Type B pancreatic cell (in vitro differentiated cells): ENCODE results near the gene VTA1. TPM values are rescaled to one million over a fixed set of nuclear protein-coding genes. Genes with fewer than 3 reads are reported as not detected.

Source experiments
- DNase-seq: peaks from one replicate; pipeline ENCODE4 v3.0.0; 2021; ENCODE audit warnings: mixed read lengths; ENCODE audit not compliant: unreplicated experiment; ENCODE audit errors: extremely low spot score
- H3K27ac Mint-ChIP-seq: 2 replicates; pipeline ENCODE4 v1.8.0; 2021; ENCODE audit warnings: mild to moderate bottlenecking, mixed read lengths
- H3K27me3 Mint-ChIP-seq: 2 replicates; pipeline ENCODE4 v1.8.0; 2021; ENCODE audit warnings: mixed read lengths
- H3K36me3 Mint-ChIP-seq: 2 replicates; pipeline ENCODE4 v1.8.0; 2021; ENCODE audit warnings: mixed read lengths
- H3K4me1 Mint-ChIP-seq: one replicate; pipeline ENCODE4 v1.8.0; 2021; ENCODE audit warnings: mixed read lengths; ENCODE audit not compliant: unreplicated experiment
- H3K4me3 Mint-ChIP-seq: 2 replicates; pipeline ENCODE4 v1.8.0; 2021; ENCODE audit warnings: mild to moderate bottlenecking, mixed read lengths
- H3K9me3 Mint-ChIP-seq: 2 replicates; pipeline ENCODE4 v1.8.0; 2021; ENCODE audit warnings: mixed read lengths
- total RNA-seq: library from RNA; stranded (reverse); gene quantifications from 2 replicates; pipeline ENCODE4 v1.2.1, GENCODE V29; 2021; ENCODE audit warnings: low replicate concordance
- TF ChIP-seq, protein P1 (sequence below): fragments of 200-600 bp; sonication (generic); conservative IDR thresholded peaks from 2 replicates; pipeline ENCODE4 v1.5.0; 2021; ENCODE audit warnings: antibody characterized with exemption, mild to moderate bottlenecking

Gene VTA1
- total RNA-seq, 1 donor from 2014 or later: 49.9 TPM

DNA sequence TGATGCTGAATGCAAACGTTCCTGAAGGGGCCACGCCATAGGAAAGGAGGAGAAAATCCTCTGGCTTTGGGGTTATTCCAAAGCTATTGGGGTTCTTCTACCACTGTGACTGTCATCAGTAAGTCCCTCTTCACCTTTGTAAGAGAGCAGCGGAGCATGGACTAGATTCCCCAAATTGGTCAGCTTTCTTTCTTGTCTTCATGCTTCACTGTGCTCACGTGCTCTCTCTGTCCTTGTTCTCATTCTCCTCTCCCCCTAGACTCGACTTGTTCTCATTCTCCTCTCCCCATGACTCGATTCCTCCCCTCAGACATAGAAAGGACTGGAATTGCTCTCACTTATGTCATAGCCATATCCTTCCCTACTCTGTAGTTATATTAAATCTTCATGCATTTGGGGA lies 99.9 kb downstream of the VTA1 start:
- TF ChIP-seq, protein P1, sequence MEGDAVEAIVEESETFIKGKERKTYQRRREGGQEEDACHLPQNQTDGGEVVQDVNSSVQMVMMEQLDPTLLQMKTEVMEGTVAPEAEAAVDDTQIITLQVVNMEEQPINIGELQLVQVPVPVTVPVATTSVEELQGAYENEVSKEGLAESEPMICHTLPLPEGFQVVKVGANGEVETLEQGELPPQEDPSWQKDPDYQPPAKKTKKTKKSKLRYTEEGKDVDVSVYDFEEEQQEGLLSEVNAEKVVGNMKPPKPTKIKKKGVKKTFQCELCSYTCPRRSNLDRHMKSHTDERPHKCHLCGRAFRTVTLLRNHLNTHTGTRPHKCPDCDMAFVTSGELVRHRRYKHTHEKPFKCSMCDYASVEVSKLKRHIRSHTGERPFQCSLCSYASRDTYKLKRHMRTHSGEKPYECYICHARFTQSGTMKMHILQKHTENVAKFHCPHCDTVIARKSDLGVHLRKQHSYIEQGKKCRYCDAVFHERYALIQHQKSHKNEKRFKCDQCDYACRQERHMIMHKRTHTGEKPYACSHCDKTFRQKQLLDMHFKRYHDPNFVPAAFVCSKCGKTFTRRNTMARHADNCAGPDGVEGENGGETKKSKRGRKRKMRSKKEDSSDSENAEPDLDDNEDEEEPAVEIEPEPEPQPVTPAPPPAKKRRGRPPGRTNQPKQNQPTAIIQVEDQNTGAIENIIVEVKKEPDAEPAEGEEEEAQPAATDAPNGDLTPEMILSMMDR: no peak
- H3K4me3 Mint-ChIP-seq: no peak overlapping the region
- no peaks in the 10 kb centered on the region for H3K36me3 Mint-ChIP-seq
- H3K4me1 Mint-ChIP-seq: peaks cover 4% of the 10 kb centered on the region
- DNase-seq: no peak
- no peak overlapping the region for H3K27ac Mint-ChIP-seq
- H3K9me3 Mint-ChIP-seq: no peaks in the 10 kb centered on the region
- H3K27me3 Mint-ChIP-seq: no peaks in the 10 kb centered on the region

DNA sequence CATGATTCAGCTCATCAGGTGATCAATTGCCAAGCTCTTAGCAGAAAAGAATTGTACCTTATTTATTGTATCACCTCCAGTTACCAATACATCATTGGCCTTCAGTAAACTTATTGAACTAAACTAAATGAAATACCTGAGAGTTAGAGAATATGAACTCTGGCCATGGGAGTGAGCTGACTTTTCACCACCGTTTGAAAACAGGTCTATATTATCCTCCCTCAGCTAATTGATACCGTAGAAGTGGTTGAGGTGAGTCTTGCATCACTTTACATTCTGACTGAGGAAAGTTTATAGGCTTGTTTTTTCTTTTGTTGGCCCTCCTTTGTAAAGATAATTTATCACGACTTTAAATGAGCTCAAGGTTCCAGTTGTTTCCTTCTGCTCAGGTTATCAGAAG lies 102.2 kb downstream of the VTA1 start:
- H3K27me3 Mint-ChIP-seq: no peaks in the 10 kb centered on the region
- H3K4me3 Mint-ChIP-seq: no peak overlapping the region
- H3K36me3 Mint-ChIP-seq: no peaks in the 10 kb centered on the region
- no peak for DNase-seq
- TF ChIP-seq, protein P1: no peak
- no peak overlapping the region for H3K27ac Mint-ChIP-seq
- H3K4me1 Mint-ChIP-seq: no peaks in the 10 kb centered on the region
- H3K9me3 Mint-ChIP-seq: no peaks in the 10 kb centered on the region

DNA sequence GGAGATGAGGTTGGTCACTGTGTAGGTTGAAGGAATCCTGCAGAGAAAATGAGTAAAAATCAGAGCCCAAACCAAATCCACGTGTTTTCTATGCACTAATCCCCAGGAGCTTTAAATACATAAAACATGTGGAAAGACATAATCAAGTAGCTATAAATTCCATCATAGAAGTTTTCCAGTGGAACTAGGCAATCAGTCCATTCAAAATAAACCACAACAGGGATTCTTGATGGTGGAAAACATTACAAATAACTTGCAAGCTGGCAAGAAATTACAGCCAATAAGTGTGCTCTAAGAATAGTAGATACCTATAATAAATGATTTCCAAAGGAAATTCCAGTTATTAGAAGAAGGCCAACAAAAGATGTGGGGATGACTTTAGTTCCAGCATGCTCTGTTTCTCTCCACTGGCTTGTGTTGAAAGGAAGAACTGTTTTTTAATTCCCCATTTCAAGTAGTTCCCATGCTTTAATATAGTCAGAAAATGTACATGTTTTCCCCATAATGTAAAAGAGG lies 104.9 kb downstream of the VTA1 start:
- Mint-ChIP-seq H3K27me3 (no peaks in the 10 kb centered on the region), H3K4me1 (no peaks in the 10 kb centered on the region), H3K36me3 (no peaks in the 10 kb centered on the region), H3K9me3 (no peaks in the 10 kb centered on the region), H3K27ac (no peak overlapping the region), H3K4me3 (no peak overlapping the region)
- TF ChIP-seq, protein P1: no peak
- DNase-seq: no peak

DNA sequence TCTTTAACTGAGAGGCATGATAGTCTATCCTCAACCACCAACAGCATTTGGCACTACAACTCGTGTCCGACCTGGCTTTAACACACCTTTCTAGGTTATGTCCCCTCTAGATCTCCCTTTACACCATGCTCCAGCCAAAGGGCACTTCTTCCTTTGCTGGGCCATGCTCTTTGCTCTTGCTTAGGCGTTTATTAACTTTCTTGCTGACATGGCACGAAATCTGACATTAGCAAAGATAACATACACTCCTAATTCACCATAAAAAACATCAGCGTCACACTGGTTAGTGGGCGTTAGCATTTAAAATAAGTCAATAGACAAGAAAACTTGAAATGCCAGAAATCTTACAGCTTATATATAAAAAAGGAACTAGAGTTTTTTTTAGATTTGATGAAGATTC lies 107.5 kb downstream of the VTA1 start:
- Mint-ChIP-seq H3K27me3 (no peaks in the 10 kb centered on the region), H3K9me3 (peaks cover 4% of the 10 kb centered on the region), H3K4me3 (no peak overlapping the region), H3K4me1 (no peaks in the 10 kb centered on the region), H3K36me3 (no peaks in the 10 kb centered on the region), H3K27ac (no peak overlapping the region)
- no peak for DNase-seq
- TF ChIP-seq, protein P1: no peak

DNA sequence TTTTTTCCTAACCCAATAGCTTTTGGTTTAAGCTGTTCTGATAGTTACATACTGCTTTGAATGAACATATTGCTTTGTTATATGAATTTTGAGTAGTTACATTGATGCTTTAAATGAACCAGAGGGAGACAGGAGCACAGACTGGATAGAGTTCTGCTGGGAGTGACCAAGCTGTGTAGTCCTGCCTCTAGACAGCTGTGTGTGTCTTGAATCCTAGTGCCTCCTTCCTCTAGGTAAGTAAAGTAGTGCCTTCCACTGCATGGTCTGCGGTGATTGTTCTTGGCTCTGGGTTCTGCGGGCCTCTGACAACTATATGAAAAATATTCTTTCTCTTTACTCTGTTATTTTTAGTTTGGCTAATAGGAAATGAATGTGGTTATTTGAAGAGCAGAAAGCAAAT lies 108.7 kb downstream of the VTA1 start:
- Mint-ChIP-seq H3K4me3 (no peak overlapping the region), H3K9me3 (peaks cover 4% of the 10 kb centered on the region), H3K36me3 (no peaks in the 10 kb centered on the region), H3K4me1 (no peaks in the 10 kb centered on the region), H3K27ac (no peak overlapping the region), H3K27me3 (no peaks in the 10 kb centered on the region)
- TF ChIP-seq, protein P1: no peak
- no peak for DNase-seq

DNA sequence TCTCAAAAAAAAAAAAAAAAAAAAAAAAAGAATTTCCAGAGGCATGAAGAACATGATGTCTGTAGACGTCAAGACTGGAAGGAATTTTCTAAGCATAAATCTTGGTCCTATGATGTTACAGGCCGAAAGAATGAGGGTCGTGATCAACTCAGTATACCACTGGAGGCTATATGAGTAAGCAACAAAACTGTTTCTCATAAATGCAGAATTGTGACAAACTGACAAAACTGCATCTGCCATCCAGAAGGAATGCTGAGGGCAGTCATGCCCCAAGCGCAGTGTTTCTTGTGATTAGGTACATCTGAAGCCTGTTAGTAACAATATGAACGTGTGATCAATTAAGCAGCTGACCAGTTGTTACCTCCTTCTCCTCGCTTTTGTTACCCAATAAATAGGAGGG lies 111.2 kb downstream of the VTA1 start:
- no peak for DNase-seq
- no peaks in the 10 kb centered on the region for H3K36me3 Mint-ChIP-seq
- no peak overlapping the region for H3K4me3 Mint-ChIP-seq
- H3K9me3 Mint-ChIP-seq: peaks cover 4% of the 10 kb centered on the region
- no peaks in the 10 kb centered on the region for H3K4me1 Mint-ChIP-seq
- H3K27ac Mint-ChIP-seq: no peak overlapping the region
- no peaks in the 10 kb centered on the region for H3K27me3 Mint-ChIP-seq
- TF ChIP-seq, protein P1: no peak
